Caki2 (cell line): ENCODE data around the gene SLC4A2. TPM values are rescaled to one million over a fixed set of nuclear protein-coding genes. Genes with fewer than 3 reads are reported as not detected.

Experiments
- DNase-seq: peaks from one replicate; pipeline ENCODE4 v3.0.0-alpha.2; 2015; ENCODE audit warnings: low read depth
- in situ Hi-C: cut with HindIII; loops from 2 replicates; pipeline ENCODE4 v1.10.0; 2016; ENCODE audit warnings: low sequenced_read_pairs, low pct_unique_long_range_greater_than_20kb, mixed read lengths
- total RNA-seq: library from RNA; depleted of rRNA; stranded (reverse); fragments of >200 nt; shearing (Covaris generic); gene quantifications from 2 replicates; pipeline ENCODE4 v1.2.3, GENCODE V29; 2014; ENCODE audit warnings: low replicate concordance

Gene SLC4A2
- total RNA-seq, 1 experiment from 2014 or later = 237 TPM

DNA sequence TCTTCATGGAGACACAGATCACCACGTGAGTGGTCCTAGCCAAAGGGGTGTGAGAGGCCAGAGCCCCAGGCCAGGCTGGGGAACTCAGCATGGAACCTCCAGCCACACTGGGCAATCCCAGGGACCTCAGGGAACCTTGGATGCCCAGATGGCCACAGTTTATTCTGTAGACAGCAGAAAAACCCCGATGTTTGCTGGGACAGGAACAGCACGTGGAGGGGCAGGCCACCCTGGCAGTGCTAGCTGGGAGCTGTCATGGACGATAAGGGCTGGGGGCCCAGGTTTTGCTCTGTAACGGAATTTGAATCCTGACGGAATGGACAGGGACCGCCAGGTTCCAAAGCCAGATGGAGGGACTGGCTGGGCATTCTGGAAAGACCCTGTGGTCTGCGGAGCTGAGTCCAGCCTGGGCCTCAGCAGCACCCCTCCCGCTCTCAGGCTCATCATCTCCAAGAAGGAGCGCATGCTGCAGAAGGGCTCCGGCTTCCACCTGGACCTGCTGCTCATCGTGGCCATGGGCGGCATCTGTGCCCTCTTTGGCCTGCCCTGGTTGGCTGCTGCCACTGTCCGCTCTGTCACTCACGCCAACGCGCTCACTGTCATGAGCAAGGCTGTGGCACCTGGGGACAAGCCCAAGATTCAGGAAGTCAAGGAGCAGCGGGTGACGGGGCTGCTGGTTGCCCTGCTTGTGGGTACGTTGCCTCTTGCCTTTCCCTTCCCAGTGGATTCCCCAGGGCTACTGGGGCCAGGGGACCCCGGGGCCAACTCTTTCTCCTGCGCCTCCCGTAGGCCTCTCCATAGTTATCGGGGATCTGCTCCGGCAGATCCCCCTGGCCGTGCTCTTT, 15.7 kb downstream of the SLC4A2 start:
- in situ Hi-C loops = no loop called here
- DNase-seq = no peak

DNA sequence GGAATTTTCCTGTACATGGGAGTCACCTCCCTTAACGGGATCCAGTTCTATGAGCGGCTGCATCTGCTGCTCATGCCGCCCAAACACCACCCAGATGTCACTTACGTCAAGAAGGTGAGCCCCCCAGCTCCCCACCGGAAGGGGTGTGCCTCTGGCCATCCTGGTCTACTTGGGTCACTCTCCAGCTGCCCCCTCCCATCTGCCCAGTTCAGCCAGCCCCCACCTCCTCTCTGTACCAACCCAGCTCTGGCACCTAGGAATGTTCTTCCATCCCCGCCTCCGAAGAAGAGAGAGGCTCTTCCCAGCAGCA, 16.2 kb downstream of the SLC4A2 start:
- DNase-seq = no peak
- in situ Hi-C loops = no loop called here

DNA sequence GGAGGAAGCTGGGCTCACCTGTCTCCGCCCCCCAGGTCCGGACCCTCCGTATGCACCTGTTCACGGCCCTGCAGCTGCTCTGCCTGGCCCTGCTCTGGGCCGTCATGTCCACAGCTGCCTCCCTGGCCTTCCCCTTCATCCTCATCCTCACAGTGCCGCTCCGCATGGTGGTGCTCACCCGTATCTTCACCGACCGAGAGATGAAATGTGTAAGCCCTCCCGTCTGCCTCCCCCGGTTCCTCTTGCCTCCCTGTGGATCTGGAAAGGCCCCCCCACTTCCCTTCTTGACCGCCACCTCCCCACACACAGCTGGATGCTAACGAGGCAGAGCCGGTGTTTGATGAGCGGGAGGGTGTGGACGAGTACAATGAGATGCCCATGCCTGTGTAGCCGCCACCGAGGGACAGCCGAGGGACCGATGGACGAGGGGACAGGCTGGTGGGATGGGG, 16.6 kb downstream of the SLC4A2 start:
- in situ Hi-C loops = no loop called here
- no peak for DNase-seq

DNA sequence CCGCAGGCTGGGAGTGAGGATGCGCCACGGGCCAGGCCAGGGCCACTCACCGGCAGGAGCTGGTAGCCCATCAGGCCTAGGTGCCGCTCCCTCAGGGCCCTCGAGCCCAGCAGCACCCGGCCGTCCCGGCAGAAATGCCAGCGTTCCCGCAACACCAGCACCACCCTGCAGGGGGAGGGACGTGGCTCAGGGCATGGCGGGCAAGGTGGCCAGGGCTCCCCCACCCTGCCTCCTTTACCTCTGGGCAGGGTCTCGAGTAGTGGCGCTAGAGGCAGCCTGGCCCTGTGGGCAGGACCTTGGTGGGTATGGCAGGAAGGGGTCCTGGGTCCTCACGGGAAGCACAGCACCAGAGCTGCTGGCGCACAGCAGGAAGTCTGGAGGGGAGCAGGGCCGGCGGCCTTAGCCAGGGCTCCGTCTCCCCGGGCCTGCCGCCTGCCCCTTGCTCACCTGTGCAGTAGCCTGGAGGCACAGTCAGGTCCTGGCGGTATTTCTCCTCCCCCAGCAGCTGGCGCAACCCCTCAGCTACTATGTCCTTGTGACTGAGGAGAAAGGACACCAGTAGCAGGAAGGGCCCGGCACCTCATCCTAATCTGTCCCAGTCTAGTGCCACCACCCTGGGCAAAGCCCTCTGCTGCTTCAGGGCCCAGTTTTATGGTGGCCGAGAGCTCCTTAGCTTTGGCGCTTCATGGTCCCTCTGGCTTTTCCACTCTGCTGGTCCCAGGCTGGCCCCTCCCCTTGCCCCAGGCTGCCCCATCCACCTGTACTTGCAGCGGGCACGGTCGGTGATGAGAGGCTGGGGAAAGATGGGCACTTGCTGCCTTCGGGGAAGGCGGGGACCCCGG, 17.7 kb downstream of the SLC4A2 start:
- peak; percentile 33 for DNase-seq
- in situ Hi-C loops = no loop called here

DNA sequence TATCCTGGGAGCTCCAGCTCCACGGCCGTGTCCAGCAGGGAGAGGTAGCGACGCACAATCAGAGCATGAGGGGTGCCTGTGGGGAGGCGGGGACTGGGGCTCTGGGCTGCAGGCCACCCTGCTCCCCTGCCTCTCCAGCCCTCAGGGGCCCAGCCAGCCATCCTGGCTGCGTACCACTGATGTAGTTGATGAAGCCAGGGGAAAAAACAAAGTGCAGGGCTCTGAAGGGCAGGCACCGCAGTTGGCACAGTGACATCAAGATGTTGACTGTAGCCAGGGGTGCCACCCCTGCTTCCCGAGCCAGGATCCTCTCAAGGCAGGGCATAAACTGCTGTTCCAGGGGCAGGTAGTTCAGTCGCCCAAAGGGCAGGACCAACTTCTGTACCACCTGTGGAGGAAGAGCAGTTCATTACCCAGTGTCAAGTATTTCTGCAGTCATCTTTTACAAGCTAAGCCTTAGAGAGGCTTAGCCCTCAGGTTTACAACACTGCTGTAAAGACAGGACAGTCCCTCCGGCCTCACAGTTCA, 18.4 kb downstream of the SLC4A2 start:
- DNase-seq = no peak
- in situ Hi-C loops = no loop called here

DNA sequence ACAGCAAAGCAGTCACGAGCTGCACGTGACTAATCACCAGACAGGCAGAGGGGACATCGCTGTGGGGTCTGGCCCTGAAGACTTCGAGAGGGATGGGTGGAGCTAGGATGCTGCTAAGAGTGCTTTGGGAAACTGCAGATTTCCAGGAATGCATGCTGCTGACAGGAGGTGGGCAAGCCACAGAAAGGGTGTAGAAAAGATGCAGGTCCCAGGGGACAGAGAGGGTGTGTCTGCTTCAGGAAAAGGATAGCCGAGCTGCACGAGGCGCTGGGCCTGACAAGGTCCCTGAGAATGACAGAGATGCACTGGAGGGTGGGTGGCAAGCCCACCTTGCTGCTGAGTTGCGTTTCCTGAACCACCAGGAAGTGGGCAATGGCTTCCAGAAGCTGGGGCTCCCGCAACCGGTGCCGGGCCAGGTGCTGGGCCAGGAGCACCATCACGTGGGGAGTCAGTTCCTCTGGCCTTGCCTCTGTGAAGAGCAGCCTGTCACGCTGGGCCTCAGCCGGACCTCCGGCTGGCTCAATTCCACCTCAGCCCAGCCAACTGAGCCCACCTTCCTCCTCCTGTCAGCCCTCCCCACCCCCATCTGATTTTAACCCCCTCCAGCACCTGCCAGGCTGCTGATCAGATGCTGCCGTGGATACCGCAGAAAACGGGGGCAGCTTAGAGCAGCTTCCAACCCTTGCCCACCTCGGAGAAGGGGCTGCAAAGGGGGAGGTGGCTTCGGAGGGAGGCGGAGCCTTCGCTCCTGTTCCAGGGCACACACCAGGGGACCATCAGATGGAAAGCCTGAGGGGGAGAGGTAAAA, 19.0 kb downstream of the SLC4A2 start:
- in situ Hi-C loops = no loop called here
- peak; percentile 28 for DNase-seq

DNA sequence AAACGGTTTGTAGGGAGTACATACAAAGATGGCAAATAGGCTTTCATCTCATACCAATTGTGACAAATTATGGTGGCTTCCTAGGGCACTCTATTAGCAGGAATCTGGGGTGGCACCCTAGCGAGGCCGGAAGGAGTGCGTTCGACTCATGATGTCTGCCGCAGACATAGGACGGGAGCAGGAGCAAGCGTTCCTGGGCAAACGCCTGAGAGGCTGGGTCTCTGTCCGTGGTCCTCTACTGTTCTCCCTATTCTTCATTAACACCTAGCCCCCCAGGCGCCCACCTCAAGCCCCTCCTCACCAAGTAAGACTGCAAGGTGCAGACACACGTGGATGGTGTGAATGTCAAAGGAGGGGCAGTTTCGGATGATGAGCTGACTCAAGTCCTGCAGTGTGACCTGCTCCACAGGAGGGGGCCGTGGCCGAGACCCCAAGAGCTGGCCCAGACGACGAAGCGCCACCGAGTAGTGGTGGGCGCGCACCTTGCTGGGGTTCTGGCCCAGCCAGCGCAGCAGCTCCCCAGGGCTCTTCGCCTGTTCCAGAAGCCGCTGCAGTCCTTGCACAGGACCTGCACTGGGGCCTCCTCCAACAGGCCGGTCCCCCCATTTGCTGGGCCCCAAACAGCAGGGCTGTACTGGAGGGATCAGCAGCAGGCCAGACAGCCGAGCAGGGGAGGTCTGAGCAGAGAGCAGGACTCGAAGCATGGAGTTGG, 20.0 kb downstream of the SLC4A2 start:
- in situ Hi-C loops = no loop called here
- DNase-seq = no peak

DNA sequence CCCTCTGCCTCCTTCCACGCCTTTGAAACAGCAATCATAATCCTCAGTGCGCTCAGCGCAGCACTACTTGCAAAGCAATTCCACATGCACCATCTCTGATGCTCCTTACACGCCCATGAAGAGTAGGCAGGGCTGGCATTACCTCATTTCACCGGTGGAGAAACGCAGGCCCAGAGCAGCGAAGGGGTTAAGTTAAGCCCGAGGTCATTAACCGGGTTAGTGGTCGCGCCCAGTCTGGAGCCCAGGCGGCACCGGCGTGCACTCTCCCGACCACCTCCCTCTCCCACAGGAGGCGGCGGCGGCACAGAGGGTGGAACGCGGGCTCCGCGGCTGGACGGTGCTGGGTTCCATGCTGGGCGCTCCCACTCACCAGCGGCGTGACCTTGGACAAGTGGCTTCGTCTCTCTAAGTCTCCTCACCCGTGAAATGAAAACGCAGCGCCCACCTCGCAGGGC, 20.7 kb downstream of the SLC4A2 start:
- DNase-seq = no peak
- in situ Hi-C loops = no loop called here

DNA sequence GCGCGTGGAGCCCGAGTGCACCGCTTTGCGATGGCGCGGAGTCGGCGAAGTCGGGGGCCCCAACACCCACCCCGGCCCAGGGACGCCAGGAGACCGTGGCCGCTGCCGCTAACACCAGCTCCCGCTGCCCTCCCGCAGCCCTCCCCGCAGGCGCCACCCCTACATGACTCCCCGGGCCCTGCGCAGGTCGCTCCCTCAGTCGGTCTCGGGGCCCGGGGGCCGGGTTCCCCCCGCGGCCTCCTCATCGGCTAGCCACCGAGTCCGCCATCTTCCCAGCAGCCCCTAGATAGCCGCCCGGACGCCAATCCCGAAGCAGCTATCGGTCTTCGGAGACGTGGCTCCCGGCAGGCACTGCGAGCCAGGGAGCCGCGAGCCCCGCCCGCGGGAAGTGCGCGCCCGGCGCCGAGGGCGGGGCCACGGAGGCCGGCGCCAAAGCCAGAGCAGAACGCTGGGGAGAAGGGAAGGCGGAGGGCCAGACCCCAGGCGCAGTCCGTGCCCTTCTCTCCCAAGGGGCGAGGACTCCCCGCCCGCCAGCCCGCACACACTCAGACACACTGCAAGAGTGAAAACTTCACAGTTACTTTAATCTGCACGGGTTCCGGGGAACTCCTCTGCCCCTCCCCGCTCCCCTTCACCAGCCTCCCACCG, 21.3 kb downstream of the SLC4A2 start, which contains the start of gene FASTK:
Gene FASTK (minus strand): TSS at position 288 of the 648 bp plus-strand sequence. CDS start 43 bp downstream, at position 245.
- in situ Hi-C loops = no loop called here
- peak; percentile 91 for DNase-seq

DNA sequence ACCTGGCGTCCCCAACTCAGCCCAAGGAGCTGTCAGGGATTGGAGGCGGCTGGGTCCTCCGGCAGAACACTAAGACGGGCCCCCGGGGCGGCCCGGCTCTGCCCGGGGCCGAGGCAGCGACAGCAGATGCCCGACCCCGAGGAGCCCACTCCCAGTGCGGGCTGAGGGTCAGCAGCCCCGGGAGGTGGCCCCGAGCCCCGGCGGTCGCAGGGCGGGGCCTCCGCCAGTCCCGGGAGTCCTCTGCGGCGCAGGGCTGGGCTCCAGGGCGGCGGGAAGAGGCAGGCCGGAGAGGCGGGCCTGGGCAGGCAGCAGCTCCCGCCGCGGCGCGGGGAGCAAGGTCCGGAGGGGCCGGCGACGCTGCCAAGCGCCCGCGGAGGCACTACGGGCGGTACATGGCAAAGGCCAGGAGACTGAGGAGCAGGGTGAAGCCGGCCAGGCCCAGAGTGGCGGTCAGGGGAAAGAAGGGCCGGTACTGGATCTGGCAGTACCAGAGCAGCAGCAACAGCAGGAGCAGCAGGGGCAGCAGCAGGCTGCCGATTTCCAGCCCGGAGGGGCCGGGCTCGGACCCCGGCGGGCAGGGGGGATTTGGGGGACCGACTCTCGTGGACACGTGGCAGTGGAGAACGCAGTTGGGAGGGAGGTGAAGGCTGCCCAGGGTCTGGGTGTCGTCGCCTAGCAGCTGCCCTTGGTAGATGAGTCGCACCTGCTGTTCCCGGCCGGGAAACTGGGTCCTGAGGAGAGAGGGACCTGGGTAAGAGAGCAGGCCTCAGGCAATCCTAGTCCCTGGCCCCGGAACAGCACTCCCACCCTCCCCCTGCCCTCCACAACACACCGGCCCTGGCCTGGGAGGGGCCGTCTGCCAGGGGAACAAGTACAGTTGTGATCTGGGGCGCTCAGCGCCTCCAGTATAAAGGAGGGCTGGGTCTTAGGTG, 22.0 kb downstream of the SLC4A2 start:
- peak; percentile 62 for DNase-seq
- in situ Hi-C loops = no loop called here

DNA sequence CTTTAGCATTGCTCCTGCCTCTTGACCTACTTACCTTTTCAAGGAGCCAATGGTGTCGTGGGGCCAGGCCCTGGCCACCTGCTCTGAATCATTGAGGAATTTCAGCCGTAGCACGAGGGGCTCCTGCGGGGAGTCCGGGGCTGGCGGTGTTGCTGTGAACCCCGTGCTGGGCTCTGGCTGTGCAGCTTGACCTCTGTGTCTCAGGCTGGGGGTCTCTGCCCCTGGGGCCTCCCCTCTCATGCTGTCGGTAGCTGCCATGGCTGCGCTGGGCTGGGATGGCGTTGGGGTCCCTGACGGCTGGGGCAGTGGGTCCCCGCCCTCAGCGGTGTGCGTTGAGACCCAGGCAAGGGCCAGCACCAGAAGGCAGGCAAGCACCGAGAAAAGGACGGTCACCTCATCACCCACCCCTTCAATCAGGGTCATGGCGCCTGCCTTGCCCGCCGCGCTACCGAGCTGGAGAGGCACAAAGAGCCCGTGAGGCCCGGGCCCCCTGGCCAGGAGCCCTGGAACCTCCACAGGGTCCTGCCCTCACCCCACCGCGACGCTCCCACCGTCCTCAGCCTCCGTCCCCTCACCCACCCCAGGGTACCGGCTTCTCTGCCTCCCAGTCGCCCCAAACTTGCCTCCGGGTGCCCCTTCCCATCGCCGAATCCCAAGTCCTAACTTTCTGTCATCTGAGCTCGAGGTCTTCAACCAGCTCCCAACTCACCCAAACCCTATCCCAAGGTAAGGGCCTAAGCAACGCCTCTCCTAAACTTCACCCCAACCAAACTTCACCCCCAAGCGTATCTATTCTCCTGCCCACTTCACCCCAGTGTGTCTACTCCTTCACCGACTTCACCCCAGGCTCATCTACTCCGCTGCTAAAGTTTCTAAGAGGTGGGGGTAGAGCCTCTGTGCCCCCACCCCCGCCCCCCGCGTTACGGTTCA, 23.0 kb downstream of the SLC4A2 start:
- in situ Hi-C loops = no loop called here
- DNase-seq = no peak

DNA sequence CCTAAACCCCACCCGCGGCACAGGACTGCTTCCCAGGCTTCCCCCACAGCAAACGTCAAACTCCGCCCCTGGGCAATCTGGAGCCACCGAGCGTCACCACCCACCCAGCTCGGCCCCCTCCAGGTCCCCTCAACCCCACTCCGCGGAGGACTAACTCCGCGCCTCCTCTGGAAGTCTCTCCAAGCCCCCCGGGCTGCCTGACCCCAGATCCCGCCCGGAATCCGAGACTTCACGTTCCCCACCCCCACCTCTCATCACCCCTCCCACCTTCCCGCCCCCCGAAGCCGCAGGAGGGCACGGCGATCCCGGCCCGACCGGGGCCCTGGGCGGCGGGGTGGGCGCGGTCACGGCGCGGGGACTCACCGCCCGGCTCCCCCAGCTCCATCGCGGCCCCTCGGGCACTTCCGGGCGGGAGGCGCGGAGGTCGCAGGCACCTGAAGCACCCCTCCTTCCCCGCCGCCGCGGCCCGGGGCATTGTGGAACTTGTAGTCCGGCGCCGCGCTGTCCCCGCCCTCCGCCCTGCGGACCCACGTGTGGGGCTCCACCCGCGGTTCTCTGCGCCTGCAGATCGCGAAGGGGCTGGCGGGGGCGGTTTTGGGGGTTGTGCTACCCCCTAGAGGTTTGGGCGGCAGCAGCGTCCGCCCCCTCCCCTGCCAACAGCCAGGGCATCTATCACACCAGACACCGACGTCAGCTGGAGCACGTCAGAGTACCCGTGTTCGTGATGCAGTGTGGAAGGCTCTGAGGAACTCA, 23.9 kb downstream of the SLC4A2 start, which contains the start of gene TMUB1:
Gene TMUB1 (minus strand): TSS at position 423 of the 753 bp plus-strand sequence. CDS start 930 bp downstream, outside the sequence.
- peak; percentile 63 for DNase-seq
- in situ Hi-C loops = no loop called here

DNA sequence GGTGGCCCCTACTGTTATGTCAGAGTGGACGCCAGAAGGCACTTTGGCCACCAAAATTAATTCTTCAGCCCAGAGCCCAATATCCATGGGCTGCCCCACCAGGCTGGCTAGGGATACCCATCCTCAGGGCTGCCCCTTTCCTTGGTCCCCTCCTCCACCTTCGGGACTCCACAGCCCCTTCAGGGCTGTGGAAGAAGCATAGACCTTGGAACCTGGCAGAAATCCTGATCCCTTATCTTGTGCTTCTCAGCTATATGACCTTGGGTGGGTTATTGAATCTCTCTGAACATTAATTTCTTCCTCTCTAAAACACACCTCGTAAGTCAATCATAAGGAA, 24.4 kb downstream of the SLC4A2 start:
- no peak for DNase-seq
- in situ Hi-C loops = no loop called here

DNA sequence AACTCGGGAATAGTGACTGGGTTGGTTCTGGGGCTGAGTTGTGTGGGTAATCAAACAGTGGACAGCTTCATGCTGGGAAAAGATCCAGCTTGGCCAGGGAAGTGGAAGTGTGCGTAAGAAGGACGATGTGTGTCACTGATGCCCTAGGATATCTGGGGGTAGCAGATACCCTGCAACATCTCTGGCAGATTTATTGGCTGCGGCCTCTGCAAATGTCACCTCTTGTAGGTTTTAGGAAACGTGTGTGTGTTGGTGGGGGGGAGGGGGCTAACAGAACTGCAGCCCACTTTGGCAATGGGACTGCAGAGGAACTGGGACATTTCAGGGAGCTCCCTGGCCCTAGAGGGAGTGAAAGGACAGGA, 25.9 kb downstream of the SLC4A2 start:
- in situ Hi-C loops = no loop called here
- DNase-seq = no peak
